Endothelial cell of umbilical vein (primary cell): ENCODE data around the gene GGA2. TPM values are rescaled to one million over a fixed set of nuclear protein-coding genes. Genes with fewer than 3 reads are reported as not detected.

Experiments used
- BruUV-seq: library from RNA; stranded (reverse); fragments of 400-500 nt; replicated peaks from 2 replicates; lab custom pipeline; 2021; lab: Mats Ljungman, UMichigan
- CTCF ChIA-PET: fragments of 300-600, 350-600 bp; sonication (Branson Sonifier 250); formaldehyde crosslinking; loops from one replicate; lab custom pipeline; 2021; ENCODE audit warnings: antibody characterized with exemption, inconsistent platforms; lab: Charles Lee
- POLR2A ChIA-PET: fragments of 300-600, 350-600 bp; sonication (Branson Sonifier 250); formaldehyde crosslinking; loops from one replicate; lab custom pipeline; 2021; ENCODE audit warnings: antibody characterized with exemption, inconsistent platforms; lab: Charles Lee
- DNase-seq: peaks from one replicate; pipeline ENCODE4 v3.0.0-alpha.2; 2011; ENCODE audit warnings: low read depth, low spot score
- FAIRE-seq: peaks from 2 replicates; lab custom pipeline; 2011; peaks lifted over from hg19 to GRCh38; lab: Jason Lieb, UNC
- H2AFZ ChIP-seq: 2 replicates; pipeline ENCODE4 v1.6.0; 2012; ENCODE audit warnings: low read depth, low read length, control low read depth, inconsistent platforms
- H3K27ac ChIP-seq: 2 replicates; pipeline ENCODE4 v1.5.1; 2011; ENCODE audit warnings: low read depth, mild to moderate bottlenecking, control low read depth, low read length, moderate library complexity; ENCODE audit not compliant: insufficient read depth
- H3K27me3 ChIP-seq, 2 experiments: 2 replicates each; pipeline versions ENCODE4 v1.6.0 to v1.6.1; 2011; ENCODE audit warnings: low read length in 2 of 2, mixed read lengths in 1 of 2; ENCODE audit not compliant: control insufficient read depth in 2 of 2, insufficient read depth in 2 of 2
- H3K36me3 ChIP-seq, 2 experiments: 2 replicates in 1 of 2; 3 replicates in 1 of 2; pipeline ENCODE4 v1.5.1; 2011; ENCODE audit warnings: low read length in 2 of 2, mild to moderate bottlenecking in 1 of 2, moderate library complexity in 1 of 2; ENCODE audit not compliant: control insufficient read depth in 2 of 2, insufficient read depth in 2 of 2; ENCODE audit errors: extremely low read depth in 1 of 2
- H3K4me1 ChIP-seq: 3 replicates; pipeline ENCODE4 v1.5.1; 2011; ENCODE audit warnings: mild to moderate bottlenecking, low read length; ENCODE audit not compliant: control insufficient read depth, insufficient read depth; ENCODE audit errors: extremely low read depth
- H3K4me2 ChIP-seq: 2 replicates; pipeline ENCODE4 v1.6.1; 2011; ENCODE audit warnings: low read length, control low read depth, mixed read lengths; ENCODE audit not compliant: insufficient read depth
- H3K4me3 ChIP-seq, 3 experiments: fragments of 200-600 bp in 1 of 3; sonication (generic), shearing (Covaris generic) in 1 of 3; replicated peaks in 1 of 3; 2 replicates each; pipeline ENCODE4 v1.5.1; 2011 to 2016; ENCODE audit warnings: control low read depth in 3 of 3, low read length in 3 of 3, mild to moderate bottlenecking in 2 of 3, inconsistent platforms in 1 of 3, low read depth in 1 of 3, moderate library complexity in 1 of 3; ENCODE audit not compliant: insufficient read depth in 1 of 3
- H3K79me2 ChIP-seq: 2 replicates; pipeline ENCODE4 v1.6.0; 2012; ENCODE audit warnings: low read length, inconsistent platforms; ENCODE audit not compliant: control insufficient read depth, insufficient read depth
- H3K9ac ChIP-seq: replicated peaks from 2 replicates; pipeline ENCODE3; 2011; ENCODE audit warnings: low read length, control low read depth; ENCODE audit not compliant: insufficient read depth; ENCODE audit errors: extremely low read depth
- H3K9me1 ChIP-seq: replicated peaks from 3 replicates; pipeline ENCODE4 v1.6.0; 2011; ENCODE audit warnings: mild to moderate bottlenecking, low read length; ENCODE audit not compliant: control insufficient read depth, insufficient read depth; ENCODE audit errors: extremely low read depth
- H3K9me3 ChIP-seq: replicated peaks from 2 replicates; pipeline ENCODE4 v1.5.1; 2012; ENCODE audit warnings: low read length, inconsistent platforms; ENCODE audit not compliant: control insufficient read depth, insufficient read depth
- H4K20me1 ChIP-seq: replicated peaks from 2 replicates; pipeline ENCODE3; 2011; ENCODE audit warnings: mild to moderate bottlenecking, low read length; ENCODE audit not compliant: control insufficient read depth, insufficient read depth; ENCODE audit errors: extremely low read depth
- EZH2 ChIP-seq: IDR thresholded peaks from 2 replicates; pipeline ENCODE4 v1.6.1; 2012; ENCODE audit warnings: borderline replicate concordance, low read depth, mild to moderate bottlenecking, moderate library complexity, low read length, inconsistent platforms; ENCODE audit not compliant: severe bottlenecking
- FOS ChIP-seq: IDR thresholded peaks from 2 replicates; pipeline ENCODE4 v1.6.1; 2011; ENCODE audit warnings: mild to moderate bottlenecking, low read length, moderate library complexity, borderline replicate concordance; ENCODE audit not compliant: insufficient read depth
- GATA2 ChIP-seq: IDR thresholded peaks from 2 replicates; pipeline ENCODE4 v1.7.0; 2011; ENCODE audit warnings: low read depth, mild to moderate bottlenecking, moderate library complexity, mixed read lengths, low read length; ENCODE audit not compliant: insufficient read length, insufficient read depth
- JUN ChIP-seq: IDR thresholded peaks from 2 replicates; pipeline ENCODE4 v1.6.1; 2011; ENCODE audit warnings: borderline replicate concordance, low read depth; ENCODE audit not compliant: insufficient read length, insufficient read depth
- MAX ChIP-seq: IDR thresholded peaks from 2 replicates; pipeline ENCODE4 v1.6.1; 2011; ENCODE audit not compliant: insufficient read depth, insufficient read length
- MYC ChIP-seq: IDR thresholded peaks from one replicate; pipeline ENCODE4 v1.6.1; 2011; ENCODE audit warnings: mild to moderate bottlenecking, low read depth, low read length
- POLR2A ChIP-seq: IDR thresholded peaks from 2 replicates; pipeline ENCODE4 v1.6.1; 2012; ENCODE audit warnings: low read depth, mild to moderate bottlenecking, control low read depth, low read length
- POLR2AphosphoS5 ChIP-seq: IDR thresholded peaks from 2 replicates; pipeline ENCODE4 v1.6.1; 2012; ENCODE audit warnings: low read depth, mild to moderate bottlenecking, control low read depth, low read length, moderate library complexity; ENCODE audit not compliant: insufficient read depth
- dilution Hi-C: fragments of 300-500 bp; cut with MboI; formaldehyde crosslinking; loops from one replicate; pipeline ENCODE4 v1.15.0; 2019; ENCODE audit warnings: low sequenced_read_pairs; ENCODE audit not compliant: extremely low pct_ligation_motif_present
- intact Hi-C: fragments of 100-400 bp; cut with micrococcal nuclease; formaldehyde crosslinking; loops from one replicate; pipeline ENCODE4 v1.10.0; 2022
- polyA plus RNA-seq, 4 experiments: library from polyadenylated mRNA; depleted of rRNA in 3 of 4; stranded (reverse) in 3 of 4; unstranded in 1 of 4; fragments of >200 nt; gene quantifications; 2 replicates each; pipeline versions ENCODE4 v1.2.1 to v1.2.3, GENCODE V29; 2011 to 2012; ENCODE audit warnings: missing spikeins in 1 of 4
- total RNA-seq: library from RNA; stranded (reverse); gene quantifications from 2 replicates; pipeline ENCODE4 v1.2.3, GENCODE V29; 2021
- TF ChIP-seq, protein P1 (sequence below), 2 donors: IDR thresholded peaks; 1 replicate in 1 of 2; 2 replicates in 1 of 2; pipeline ENCODE4 v1.5.1; 2011; ENCODE audit warnings: low read length in 2 of 2, mild to moderate bottlenecking in 2 of 2, moderate library complexity in 2 of 2, control low read depth in 1 of 2, inconsistent platforms in 1 of 2, low read depth in 1 of 2; ENCODE audit not compliant: insufficient read depth in 1 of 2; ENCODE audit errors: extremely low read depth in 1 of 2

Gene GGA2
- total and polyA plus RNA-seq, 2 donors (not counting 3 experiments of a cell fraction or from before 2014, with no cell fraction given): 33.3 to 73.1 TPM

GRCh38 chr16:23428351-23428750 lies 81.9 kb downstream of the GGA2 start:
- Histone ChIP-seq H3K4me3 (no peak overlapping the region), H3K36me3 (peaks cover 4 to 6% of the 10 kb centered on the region in 2 experiments), H3K27me3 (no peaks in the 10 kb centered on the region), H3K4me1 (peaks cover 13% of the 10 kb centered on the region), H3K27ac (no peak overlapping the region), H3K79me2 (no peaks in the 10 kb centered on the region), H3K9me3 (no peaks in the 10 kb centered on the region), H4K20me1 (no peaks in the 10 kb centered on the region), H2AFZ (no peak overlapping the region), H3K4me2 (no peak overlapping the region), H3K9me1 (no peaks in the 10 kb centered on the region), H3K9ac (no peak overlapping the region)
- dilution Hi-C loops (no loop called here), intact Hi-C loops (no loop called here)
- TF ChIP-seq MAX (no peak), EZH2 (no peak), POLR2AphosphoS5 (no peak), JUN (no peak), GATA2 (no peak), POLR2A (no peak), MYC (no peak), FOS (no peak)
- TF ChIP-seq, protein P1, sequence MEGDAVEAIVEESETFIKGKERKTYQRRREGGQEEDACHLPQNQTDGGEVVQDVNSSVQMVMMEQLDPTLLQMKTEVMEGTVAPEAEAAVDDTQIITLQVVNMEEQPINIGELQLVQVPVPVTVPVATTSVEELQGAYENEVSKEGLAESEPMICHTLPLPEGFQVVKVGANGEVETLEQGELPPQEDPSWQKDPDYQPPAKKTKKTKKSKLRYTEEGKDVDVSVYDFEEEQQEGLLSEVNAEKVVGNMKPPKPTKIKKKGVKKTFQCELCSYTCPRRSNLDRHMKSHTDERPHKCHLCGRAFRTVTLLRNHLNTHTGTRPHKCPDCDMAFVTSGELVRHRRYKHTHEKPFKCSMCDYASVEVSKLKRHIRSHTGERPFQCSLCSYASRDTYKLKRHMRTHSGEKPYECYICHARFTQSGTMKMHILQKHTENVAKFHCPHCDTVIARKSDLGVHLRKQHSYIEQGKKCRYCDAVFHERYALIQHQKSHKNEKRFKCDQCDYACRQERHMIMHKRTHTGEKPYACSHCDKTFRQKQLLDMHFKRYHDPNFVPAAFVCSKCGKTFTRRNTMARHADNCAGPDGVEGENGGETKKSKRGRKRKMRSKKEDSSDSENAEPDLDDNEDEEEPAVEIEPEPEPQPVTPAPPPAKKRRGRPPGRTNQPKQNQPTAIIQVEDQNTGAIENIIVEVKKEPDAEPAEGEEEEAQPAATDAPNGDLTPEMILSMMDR (IDR thresholded peaks at IDR 0.05; ENCODE audit: extremely low read depth in 1 of 2, insufficient read depth in 1 of 2, low read depth in 1 of 2, low read length in 2 of 2): no peak
- no peak for DNase-seq
- POLR2A ChIA-PET: no interaction called here
- no peak for FAIRE-seq
- no TSS peak for BruUV-seq
- CTCF ChIA-PET: no interaction called here
